Activated CD4-positive, alpha-beta T cell treated with anti-CD3 and anti-CD28 coated beads, Interleukin-2, Interleukin-6, amounts not matched to agents 100 ng/mL and 50 ng/mL, durations not matched to agents 16 hours and 8 hours (primary cell): ENCODE data around the gene TP53I11.
A peak's percentile ranks its signal among the peaks of the same experiment; 100 is the strongest.

ENCODE experiments used
- DNase-seq: peaks from one replicate; pipeline ENCODE4 v3.0.0-alpha.2; 2020

TP53I11 gene

DNA sequence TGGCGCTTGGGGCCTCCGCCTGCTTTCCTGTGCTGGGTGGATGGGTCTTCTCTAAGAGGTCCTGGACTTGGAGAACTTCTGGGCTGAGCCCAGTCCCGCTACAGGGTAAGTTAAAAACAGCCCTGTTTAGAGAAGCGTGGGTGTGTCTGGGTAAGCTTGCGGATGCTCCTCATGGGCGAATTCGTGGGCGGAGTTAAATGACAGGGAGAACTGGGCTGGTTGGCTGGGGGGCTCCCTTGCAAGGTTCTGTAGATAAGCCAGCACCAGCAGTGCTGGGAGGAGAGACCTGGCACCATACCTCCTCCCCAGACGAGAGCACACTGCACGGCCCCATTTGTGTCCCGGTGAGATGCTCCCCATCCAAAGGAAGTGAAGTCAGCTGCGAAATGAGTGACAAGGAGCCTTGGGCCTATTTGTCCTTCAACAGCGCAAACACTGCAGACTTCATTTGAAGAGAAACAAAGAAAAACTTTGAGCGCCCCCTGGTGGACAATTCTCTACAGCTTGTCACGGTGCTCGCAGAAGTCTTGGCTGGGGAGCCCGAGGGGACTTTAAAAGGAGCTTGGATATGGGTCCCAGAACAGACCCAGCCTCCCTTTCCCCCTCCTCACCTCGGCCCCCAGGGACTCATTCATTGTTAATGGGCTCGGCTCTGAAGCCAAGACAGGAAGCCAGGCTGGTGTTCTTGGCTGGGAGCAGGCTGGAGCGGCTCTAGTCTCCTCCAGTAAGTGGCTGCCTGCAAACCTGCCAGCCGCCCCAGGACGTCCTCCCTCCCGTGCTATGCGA is 39.5 kb downstream of the TP53I11 start:
- DNase-seq, result peak; percentile 87

DNA sequence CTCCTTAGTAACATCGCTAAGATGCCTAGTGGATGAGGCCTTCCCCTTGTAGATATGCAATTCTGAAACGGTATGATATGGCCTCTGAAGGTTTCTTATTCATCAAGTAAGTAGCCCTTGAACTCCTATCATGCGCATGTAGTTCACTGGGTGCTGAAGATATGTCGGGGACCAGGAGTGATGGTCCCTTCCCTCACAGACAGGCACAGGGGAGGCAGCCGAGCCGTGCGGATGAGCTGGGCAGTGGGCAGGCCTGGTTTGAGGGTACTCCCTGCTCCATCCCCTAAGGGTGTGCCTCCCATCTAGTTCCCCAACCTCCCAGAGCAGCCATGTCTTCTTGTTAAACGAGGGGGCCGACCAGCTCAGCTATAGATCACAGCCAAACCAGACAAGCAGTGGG is 40.1 kb downstream of the TP53I11 start:
- no peak for DNase-seq

DNA sequence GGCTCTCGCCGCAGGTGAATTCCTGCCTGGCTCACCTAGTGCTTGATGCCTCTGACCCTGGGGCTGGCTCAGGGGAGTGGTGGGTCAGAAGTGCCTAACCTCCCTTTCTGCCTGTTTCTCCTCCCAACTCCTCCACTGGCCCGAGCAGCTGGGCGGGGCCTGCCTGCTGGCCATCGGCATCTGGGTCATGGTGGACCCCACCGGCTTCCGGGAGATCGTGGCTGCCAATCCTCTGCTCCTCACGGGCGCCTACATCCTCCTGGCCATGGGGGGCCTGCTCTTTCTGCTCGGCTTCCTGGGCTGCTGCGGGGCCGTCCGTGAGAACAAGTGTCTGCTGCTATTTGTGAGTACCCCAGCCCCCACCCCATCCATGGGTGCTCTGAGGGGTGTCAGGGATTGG is 41.1 kb downstream of the TP53I11 start:
- DNase-seq, result no peak

DNA sequence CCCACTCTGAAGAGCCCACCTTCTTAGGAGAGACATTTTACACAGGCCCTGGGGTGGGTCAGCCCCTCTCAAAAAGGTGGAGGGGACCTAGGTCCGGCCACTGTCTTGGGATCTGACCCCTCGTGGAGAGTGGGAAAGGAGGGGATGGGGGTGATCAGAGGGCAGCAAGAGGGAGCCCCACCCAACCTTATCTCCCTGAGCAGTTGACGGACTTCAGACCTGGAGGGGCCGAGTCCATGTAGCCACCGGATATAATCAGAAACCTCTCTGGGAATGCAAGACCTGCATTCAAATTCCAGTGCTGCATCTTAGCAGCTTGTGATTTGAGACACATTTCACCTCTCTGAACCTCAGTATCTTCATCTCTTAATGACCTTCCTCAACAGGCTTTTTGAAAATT is 44.0 kb downstream of the TP53I11 start:
- no peak for DNase-seq

DNA sequence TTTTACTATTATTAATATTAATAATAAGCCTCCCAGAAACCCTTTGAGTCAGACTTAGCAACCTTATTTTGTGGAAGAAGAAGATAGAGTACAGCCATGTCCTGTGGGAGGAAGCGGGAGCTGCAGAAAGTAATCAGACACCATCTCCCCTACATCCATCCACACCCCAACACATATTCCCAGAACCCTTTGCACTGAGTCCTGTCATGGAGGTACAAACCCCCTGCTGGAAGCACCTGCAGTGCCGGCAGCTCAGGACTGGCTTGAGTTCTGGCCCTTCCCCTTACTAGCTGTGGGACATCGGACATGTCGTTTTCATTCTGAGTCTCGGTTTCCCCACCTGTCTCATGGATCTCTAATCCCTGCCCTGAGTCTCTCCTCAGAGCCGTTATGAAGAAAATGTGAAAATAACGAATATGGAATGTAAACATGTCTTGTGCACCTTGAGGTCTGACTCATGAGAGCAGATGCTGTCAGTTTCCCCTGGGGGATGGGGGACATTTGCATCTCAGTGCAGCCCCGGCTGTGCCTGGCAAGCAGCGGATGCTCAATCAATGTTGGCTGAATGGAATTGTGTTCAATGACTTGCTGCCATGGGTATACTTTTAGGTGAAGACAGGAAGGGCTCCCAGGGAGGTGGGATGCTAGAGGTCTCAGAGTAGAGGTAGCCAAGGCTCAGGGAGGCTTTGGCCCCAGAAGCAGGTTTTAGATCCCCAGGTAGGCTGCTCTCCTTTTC is 45.4 kb downstream of the TP53I11 start:
- DNase-seq, result no peak

DNA sequence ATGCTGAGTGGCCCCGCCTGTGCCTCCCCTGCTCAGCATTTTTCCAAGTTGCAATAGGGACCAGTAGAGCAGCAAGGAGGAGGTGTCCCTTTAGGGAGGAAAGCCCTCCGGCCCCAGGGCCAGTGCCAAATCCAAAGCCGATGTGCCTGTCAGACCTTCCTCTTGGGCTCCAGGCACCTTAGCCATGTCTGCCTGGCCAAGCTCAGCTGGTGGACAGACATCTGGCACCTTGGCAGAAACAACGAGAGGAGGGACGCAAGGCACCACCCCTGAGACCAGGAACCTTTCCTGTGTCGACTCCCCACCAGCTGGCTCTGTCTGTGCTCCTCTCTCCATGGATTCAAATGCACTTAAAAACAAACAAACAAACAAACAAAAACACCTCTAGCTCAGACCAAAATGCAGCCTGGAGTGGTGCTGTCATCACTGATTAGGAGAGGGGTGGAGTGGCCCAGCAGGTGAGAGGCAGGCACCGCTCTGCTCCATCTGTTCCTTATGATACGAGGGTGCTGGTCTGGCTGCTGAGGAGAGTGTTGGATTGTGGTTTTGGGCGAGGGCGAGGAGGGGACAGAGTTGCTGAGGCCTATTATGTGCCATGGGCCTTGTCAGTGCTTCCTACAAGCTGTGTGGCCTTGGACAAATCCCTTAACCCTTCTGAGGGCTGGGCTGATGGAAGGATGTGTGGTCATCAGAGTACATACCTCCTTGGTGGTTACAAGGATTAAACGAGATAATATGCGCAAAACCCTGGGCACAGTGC is 46.2 kb downstream of the TP53I11 start:
- DNase-seq, result no peak

DNA sequence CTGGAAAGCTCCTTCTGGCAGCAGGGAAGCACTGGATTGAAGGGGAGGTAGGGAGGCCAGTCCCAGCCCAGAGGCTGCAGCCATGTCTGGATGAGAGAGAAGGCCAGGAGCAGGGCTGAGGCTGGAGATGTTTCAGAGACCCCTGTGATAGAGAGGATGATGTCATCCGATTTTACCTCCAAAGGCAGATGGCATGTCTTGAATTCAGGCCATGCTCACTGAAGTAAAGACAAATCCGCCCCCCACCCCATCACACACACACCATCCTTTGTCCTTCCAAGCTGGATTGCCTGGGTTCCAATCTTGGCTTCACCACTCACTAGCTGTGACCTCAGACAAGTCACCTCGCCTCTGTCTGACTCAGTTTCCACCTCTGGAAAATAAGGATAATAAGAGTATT is 47.2 kb downstream of the TP53I11 start:
- DNase-seq, result no peak

DNA sequence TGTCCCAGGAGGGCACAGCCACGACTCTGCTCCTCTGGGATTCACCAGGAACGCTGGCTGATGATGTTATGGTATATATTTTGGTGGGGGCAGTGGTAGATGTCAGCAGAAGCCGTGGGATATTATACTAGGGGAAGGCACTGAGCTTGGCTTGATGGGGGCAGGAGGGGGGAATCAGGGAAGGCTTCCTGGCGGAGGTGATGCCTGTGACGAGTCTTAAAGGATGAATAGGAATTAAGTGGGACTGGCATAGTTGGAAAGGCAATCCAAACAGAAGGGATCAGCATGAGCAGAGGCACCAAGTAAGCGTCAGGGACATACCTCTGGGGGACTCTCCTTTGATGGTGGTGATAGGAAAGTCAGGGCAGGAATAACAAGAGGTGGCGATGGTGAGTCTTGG is 47.6 kb downstream of the TP53I11 start:
- DNase-seq, result no peak

DNA sequence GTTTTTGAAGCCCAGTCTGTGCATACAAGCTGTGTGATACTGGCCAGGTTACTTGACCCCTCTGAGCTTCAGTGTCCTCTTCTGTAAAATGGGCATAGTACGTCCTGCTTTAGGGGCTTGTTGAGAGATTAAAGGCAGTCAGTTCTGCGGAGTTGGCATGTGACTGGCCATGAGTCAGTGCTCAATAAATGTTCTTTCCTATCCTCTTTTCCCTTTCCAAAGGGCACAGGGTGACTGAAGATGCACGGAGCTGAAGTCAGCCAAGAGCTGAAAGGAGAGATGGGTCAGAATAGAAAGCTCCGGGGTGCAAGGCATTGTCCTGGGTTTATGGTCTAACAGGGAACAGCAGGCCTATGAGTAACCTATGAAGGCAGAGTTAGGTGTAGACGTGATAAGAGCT is 48.9 kb downstream of the TP53I11 start:
- DNase-seq, result no peak

DNA sequence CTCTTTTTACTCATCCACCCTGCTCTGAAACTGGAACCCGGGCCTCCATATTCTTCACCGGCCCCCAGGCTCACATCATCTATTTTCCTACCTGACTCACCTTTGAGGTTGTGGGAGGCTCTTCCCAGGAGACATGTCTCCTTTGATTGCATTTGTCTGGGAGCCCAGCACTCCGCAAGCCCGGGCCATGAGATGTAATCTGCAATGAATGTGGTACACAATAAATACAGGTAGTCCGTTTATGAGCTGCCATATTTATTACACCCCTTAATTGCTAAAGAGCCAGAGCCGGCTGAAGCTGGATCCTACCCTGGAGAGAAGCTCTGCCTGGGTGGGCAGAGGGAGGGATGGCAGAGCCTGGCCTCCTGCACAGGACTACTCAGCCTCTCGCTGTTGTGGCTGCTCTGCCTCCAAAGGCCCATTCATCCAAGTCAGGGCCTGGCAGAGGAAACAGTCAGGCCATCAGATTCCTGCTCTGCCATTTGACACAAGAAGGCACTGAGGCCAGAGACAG is 49.5 kb downstream of the TP53I11 start:
- DNase-seq, result no peak

DNA sequence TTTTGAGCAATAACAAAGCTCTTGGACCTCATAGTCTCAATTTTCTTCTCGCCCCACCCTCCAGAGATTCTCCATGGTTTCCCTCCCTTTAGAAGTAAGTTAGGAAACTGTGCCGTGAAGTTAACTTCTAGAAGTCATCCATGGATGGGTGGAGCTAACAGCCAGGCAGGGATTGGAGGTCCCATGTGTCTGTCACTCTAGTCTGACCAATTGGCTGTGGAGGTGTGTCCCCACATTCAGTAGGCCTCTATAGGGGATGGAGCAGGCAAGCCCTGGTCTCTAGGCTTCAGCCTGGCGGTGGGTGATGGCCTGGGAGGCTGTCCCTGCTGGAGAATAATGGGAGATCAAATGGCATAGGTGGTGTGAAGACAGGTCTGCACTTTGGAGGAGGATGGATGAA is 50.7 kb downstream of the TP53I11 start:
- DNase-seq, result peak; percentile 15

DNA sequence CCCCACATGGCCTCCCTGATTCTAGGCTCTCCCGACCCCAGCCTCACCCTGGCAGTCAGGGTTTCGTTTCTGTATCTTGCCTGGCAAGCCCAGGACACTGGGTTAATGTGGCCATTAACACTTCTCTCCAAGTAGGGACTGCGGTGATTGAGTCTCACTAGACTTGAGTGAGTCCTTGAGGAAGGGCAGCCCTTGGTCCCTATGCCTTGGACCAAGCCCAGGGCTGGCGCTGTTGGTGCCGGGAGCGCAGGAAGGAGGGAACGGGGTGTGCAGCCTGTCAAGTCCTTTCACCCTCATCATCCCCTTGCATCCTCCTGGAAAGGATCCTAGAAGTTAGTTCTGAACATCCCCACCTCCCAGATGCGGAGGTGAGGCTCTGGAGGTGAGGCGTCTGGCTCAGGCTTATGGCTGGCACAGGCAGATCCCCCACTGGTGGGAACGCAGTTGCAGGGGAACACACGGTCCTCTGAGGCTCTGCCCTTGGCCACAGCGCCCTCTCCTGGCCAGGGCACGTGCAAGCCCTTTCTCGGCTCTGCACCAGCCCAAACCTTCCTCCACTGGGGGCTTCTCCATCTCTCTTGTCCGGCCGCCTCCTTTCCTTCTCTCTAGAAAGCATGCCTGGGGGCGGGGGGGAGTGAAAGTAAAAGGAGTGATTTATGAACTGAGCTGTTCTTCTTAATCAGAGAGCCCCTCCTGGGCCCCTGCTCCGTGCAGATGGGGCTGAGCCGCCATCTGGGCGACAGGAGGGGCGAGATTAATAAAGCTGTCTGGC is 56.7 kb downstream of the TP53I11 start:
- DNase-seq, result peak; percentile 68

DNA sequence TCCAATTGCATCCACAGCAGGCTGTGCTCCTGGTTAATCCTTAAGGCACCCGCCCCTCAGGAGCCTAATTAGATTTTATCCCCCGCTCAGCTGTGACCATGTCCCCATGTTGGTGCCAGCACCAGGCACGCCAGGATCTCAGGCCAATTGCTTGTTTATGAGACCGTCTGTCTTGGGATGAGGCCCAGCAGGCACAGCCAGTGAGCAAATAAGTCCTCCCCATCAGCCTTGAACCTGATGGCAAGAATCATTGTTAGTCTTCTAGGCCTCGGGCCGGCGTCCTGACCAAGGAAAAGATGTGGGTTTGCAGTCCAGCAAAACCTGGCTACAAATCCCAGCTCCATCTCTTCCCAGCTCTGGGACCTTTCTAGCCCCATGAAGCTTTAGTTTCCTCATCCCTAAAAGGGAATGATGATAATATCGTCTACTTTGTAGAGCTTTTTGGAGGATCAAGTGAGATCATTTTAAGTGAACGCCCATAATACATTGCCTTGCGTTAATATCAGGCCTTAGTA is 57.3 kb downstream of the TP53I11 start:
- no peak for DNase-seq

DNA sequence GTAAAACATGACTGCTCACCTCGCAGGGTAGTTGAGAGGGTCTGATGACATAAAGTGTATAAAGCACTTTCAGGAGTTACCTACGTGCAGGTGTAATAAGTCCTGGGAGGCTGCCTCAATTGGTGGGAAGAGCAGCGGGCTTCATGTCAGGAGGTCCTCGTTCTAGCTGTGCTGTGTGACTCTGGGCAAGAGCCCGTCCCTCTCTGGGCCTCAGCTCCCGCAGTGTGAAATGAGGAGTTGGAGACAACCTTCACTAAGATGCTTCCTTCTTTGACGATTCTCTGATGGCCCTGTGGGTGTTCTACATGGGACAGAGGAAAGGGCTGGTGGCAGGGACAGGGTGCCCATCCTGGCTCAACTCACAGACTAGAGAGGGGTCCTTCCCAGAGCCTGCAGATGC is 57.8 kb downstream of the TP53I11 start:
- DNase-seq, result no peak

DNA sequence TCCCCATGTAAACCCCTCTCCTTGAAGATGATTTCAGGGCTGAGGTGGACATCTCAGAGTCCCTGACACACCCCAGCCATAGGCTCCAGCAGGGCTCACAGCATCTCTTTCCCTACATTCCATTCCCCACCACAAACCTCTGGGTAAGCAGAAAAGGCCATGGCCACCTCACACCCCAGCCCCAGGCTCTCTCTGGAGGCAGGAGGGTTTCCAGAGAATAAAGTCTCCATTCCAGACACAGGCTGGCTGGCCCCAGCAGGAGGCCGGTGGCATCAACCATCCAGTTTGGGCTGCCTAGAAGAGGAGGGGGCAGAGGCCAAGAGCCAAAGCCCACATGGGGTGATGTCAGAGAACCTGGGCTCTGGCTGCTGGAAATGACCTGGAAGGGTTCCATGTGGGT is 61.4 kb downstream of the TP53I11 start:
- DNase-seq, result no peak

DNA sequence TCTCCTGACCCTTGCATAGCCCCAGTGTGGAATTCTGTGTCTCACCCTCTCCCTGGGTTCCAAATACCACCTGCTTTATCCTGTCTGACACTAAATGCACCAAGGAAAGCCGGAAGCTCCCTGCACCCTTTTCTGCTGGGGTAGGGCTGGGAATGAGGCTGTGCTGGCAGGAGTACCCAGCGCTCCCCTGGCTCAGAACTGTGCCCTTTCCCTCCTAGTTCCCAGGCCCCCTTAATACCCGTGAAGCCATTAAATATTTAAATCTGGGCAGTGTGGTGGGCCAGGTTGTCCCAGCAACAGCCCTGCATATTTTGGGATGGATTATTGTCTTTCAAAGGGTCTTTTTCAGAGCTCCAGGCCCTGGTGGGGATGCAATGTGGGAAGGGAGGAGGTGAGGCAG is 63.0 kb downstream of the TP53I11 start:
- DNase-seq, result no peak

DNA sequence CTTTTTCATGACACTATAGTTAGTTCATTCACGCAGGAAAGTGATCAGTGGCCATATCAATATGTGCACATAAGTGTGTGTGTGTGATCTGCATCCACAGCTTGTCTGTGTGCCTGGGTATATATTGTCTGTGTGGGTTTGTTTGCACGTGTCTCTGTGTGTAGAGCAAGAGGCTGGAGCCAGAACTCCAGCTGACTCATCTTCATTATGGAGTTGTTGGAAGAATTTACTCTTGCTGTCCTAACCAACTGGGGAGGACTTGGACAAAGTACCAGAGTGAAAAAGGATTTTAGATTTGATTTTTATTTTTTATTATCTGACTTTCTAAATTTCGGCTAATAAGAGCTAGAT is 63.9 kb downstream of the TP53I11 start:
- no peak for DNase-seq

DNA sequence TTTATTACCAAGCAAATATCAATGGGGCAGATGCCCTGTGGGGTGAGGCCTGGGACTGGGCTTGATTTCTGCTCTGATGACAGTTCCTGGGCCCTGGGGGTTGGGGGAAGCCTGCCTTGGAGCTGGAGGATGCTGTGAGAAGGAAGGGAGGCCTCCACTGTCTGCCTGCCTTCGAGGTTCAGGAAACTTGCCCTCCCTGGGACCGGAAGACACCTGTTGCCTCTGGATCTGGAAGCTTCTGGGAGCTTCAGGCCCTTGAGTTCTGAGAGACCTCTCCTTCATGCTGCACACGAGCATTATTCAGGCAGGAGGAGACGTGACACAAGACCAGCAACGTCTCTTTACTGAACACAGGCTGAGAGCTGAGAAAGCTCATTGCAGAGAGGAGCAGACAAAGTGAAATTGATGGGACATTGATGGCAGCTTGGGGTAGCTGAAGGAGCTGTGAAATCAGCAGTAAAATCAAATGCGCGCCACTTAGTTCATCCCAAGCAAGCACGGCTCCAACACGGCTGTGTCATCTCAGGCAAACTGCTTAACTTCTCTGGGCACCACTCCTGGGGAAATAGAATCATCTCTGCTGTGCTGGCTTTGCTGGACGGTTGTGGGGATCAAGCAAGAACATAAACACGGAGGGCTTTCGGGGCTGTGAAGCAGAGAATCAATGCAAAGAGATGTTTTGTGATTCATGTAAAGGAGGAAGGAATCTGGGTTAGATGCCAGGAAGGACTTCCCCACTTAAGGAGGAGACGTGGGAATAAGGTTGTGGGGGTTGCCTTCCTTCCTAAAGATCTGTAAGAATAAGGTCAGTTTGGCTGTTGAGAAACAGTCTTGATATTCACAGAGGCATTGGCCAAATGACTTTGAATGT is 64.5 kb downstream of the TP53I11 start:
- DNase-seq, result no peak

DNA sequence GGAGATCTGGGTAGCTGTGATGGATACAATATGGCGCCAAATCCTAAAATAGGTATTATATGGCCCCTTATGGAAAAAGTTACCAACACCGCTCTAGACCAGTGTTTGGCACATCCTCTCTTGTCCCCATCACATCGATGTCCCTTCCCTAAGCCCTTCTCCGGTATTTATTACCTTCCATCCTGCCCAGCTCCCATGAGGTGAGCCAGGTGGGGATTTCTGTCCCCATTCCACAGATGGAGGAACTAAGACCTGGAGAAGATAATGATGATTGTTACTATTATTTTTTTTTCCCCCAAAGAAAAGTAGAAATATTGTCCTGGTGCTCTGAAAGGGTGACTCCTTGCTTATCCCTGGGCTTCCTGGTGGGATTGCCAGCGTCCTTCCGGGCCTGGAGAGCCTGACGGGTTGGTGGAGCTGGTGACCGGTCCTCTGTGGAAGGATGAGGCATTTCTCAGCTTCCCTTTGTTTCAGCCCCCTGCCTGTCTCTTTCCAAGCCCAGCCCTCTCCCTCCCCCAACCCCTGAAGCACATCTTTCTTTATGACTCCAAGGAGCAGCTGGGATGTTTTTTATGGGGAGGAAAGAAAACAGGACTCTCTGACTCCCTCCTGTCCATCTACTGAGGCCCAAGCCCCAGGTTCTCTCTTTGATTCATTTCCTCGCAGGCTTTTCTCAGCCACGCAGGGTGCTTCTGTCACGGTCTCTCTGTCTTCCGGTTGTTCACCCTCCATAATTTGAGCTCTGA is 65.4 kb downstream of the TP53I11 start:
- no peak for DNase-seq

DNA sequence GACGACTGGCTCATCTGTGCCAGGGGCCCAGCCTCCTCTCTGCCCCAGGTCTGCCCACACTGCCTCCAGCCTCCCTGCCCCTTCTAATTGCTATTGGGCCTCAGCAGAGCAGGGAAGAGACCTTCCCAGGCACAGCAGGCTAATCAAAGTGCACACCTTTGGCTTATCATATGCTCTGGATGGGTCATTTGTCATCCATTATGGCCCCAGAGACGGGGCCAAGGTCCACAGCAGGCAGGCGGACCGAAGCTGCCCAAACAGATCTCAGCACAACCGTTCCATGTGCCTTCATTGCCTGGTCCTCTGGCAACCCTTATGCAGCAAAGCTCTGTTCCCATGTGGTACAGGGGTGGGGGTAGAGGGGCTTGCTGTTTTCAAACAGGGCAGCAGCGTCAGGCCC is 66.6 kb downstream of the TP53I11 start:
- DNase-seq, result no peak

DNA sequence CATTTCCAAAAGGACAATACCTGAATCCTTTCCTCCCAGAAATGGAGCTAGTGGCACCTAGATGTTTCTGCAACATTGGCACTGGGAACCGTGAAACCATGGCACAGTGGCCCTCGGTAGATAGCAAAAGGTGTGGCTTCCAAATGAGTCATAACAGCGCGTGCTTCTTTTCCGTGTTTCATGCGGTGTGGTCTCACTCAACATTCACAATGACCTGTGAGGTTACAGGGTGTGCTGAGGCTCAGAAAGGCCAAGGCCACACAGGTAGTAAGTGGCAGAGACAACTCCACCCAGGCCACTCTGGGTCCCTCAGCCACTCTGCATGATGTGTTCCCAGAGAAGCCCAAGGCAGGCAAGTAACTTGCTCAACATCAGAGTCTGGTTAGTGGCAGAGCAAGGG is 67.4 kb downstream of the TP53I11 start:
- DNase-seq, result peak; percentile 38
